Urothelium cell line (cell line): ENCODE measurements around the gene DDO.
"Not testable (repeated sequence)": the region's sequence is repeated elsewhere in the genome, so short reads cannot be mapped to it uniquely, and the experiment has no call there.

Experiments
- DNase-seq: peaks from one replicate; pipeline ENCODE4 v3.0.0; 2011; ENCODE audit warnings: low spot score, mixed read lengths
- FAIRE-seq: peaks from 2 replicates; lab custom pipeline; 2011; peaks lifted over from hg19 to GRCh38; lab: Jason Lieb, UNC

Gene DDO

GRCh38 chr6:110350593-110350992 lies 64.8 kb downstream of the DDO start:
- DNase-seq, FAIRE-seq: not testable (repeated sequence)

GRCh38 chr6:110348961-110349690 lies 66.2 kb downstream of the DDO start:
- no peak for DNase-seq
- no peak for FAIRE-seq

GRCh38 chr6:110345025-110345424 lies 70.3 kb downstream of the DDO start:
- no peak for DNase-seq
- no peak for FAIRE-seq

- DNase-seq = no peak
- no peak for FAIRE-seq
Measured at GRCh38 chr6:110342759-110343158, 72.6 kb downstream of the DDO start.
